CD14-positive monocyte (primary cell): ENCODE results near the gene VARS2. TPM values are rescaled to one million over a fixed set of nuclear protein-coding genes. Genes with fewer than 3 reads are reported as not detected.
A peak's percentile ranks its signal among the peaks of the same experiment; 100 is the strongest.
"Not testable (repeated sequence)": the region's sequence is repeated elsewhere in the genome, so short reads cannot be mapped to it uniquely, and the experiment has no call there.

Experiments used
- DNase-seq, 3 donors: peaks; one replicate each; pipeline ENCODE4 v3.0.0-alpha.2; 2011 to 2022
- H2AFZ ChIP-seq: 2 replicates; pipeline ENCODE4 v1.6.0; 2012; ENCODE audit warnings: mild to moderate bottlenecking, low read depth, low read length, inconsistent platforms; ENCODE audit not compliant: insufficient read depth, poor library complexity, severe bottlenecking
- H3K27ac ChIP-seq, 2 donors: 1 replicate in 1 of 2; 2 replicates in 1 of 2; pipeline ENCODE4 v1.5.1; 2012 to 2013; ENCODE audit warnings: low read length in 2 of 2, control low read depth in 1 of 2, inconsistent platforms in 1 of 2, low read depth in 1 of 2, mild to moderate bottlenecking in 1 of 2
- H3K27me3 ChIP-seq, 2 donors: one replicate each; pipeline versions ENCODE4 v1.6.0 to v1.6.1; 2011 to 2013; ENCODE audit warnings: low read length in 2 of 2; ENCODE audit not compliant: control insufficient read depth in 2 of 2, insufficient read depth in 2 of 2
- H3K36me3 ChIP-seq, 2 donors: replicated peaks in 1 of 2; 1 replicate in 1 of 2; 2 replicates in 1 of 2; pipeline versions ENCODE4 v1.5.1 to v1.6.1; 2012 to 2013; ENCODE audit warnings: low read length in 2 of 2, control low read depth in 1 of 2, inconsistent platforms in 1 of 2, mild to moderate bottlenecking in 1 of 2; ENCODE audit not compliant: insufficient read depth in 2 of 2, control insufficient read depth in 1 of 2
- H3K4me1 ChIP-seq, 2 donors: 1 replicate in 1 of 2; 2 replicates in 1 of 2; pipeline versions ENCODE4 v1.5.1 to v1.6.1; 2012 to 2013; ENCODE audit warnings: low read length in 2 of 2, control low read depth in 1 of 2, inconsistent platforms in 1 of 2, mild to moderate bottlenecking in 1 of 2, moderate library complexity in 1 of 2; ENCODE audit not compliant: insufficient read depth in 2 of 2, control insufficient read depth in 1 of 2
- H3K4me2 ChIP-seq: replicated peaks from 2 replicates; pipeline ENCODE3; 2012; ENCODE audit warnings: low read length, moderate library complexity, mild to moderate bottlenecking; ENCODE audit not compliant: poor library complexity, severe bottlenecking; ENCODE audit errors: extremely low read depth
- H3K4me3 ChIP-seq, 3 experiments: fragments of 200-600 bp in 1 of 3; sonication (generic) in 1 of 3; replicated peaks in 1 of 3; 1 replicate in 2 of 3; 2 replicates in 1 of 3; pipeline ENCODE4 v1.5.1; 2011 to 2013; ENCODE audit warnings: low read length in 3 of 3, mild to moderate bottlenecking in 3 of 3, control low read depth in 2 of 3, low read depth in 2 of 3, inconsistent platforms in 1 of 3, moderate library complexity in 1 of 3
- H3K79me2 ChIP-seq: 2 replicates; pipeline ENCODE4 v1.6.0; 2012; ENCODE audit warnings: mild to moderate bottlenecking, control low read depth, inconsistent platforms, low read length, moderate library complexity; ENCODE audit not compliant: insufficient read depth
- H3K9ac ChIP-seq: 2 replicates; pipeline ENCODE4 v1.6.0; 2017; ENCODE audit warnings: low read length, mild to moderate bottlenecking; ENCODE audit not compliant: insufficient read depth, poor library complexity, severe bottlenecking
- H3K9me3 ChIP-seq, 2 donors: replicated peaks in 1 of 2; 1 replicate in 1 of 2; 2 replicates in 1 of 2; pipeline versions ENCODE4 v1.5.1 to v1.6.1; 2012 to 2013; ENCODE audit warnings: low read length in 2 of 2, control low read depth in 1 of 2; ENCODE audit not compliant: control insufficient read depth in 1 of 2, insufficient read depth in 1 of 2
- H4K20me1 ChIP-seq: 2 replicates; pipeline ENCODE4 v1.6.0; 2012; ENCODE audit warnings: mild to moderate bottlenecking, low read length, control low read depth, moderate library complexity; ENCODE audit not compliant: insufficient read depth
- H3K27ac Mint-ChIP-seq, 7 donors: one replicate each; pipeline ENCODE4 v1.8.0; 2020; ENCODE audit warnings: mild to moderate bottlenecking in 7 of 7, mixed read lengths in 7 of 7, moderate library complexity in 6 of 7, inconsistent platforms in 2 of 7
- H3K27me3 Mint-ChIP-seq, 3 donors: one replicate each; pipeline ENCODE4 v1.8.0; 2021 to 2022; ENCODE audit warnings: low read depth in 3 of 3, mild to moderate bottlenecking in 3 of 3, mixed read lengths in 3 of 3, moderate library complexity in 3 of 3, inconsistent platforms in 1 of 3
- H3K36me3 Mint-ChIP-seq, 2 donors: one replicate each; pipeline ENCODE4 v1.8.0; 2020; ENCODE audit warnings: mixed read lengths in 2 of 2, inconsistent platforms in 1 of 2, mild to moderate bottlenecking in 1 of 2
- H3K4me1 Mint-ChIP-seq: one replicate; pipeline ENCODE4 v1.8.0; 2020; ENCODE audit warnings: mild to moderate bottlenecking, mixed read lengths
- H3K4me3 Mint-ChIP-seq, 2 donors: one replicate each; pipeline ENCODE4 v1.8.0; 2020; ENCODE audit warnings: mild to moderate bottlenecking in 2 of 2, mixed read lengths in 2 of 2, moderate library complexity in 1 of 2
- H3K9me3 Mint-ChIP-seq, 7 donors: one replicate each; pipeline ENCODE4 v1.8.0; 2020 to 2022; ENCODE audit warnings: mixed read lengths in 7 of 7, mild to moderate bottlenecking in 6 of 7, moderate library complexity in 6 of 7, inconsistent platforms in 2 of 7
- WGBS: methylation state at CpG from one replicate; pipeline ENCODE4 v1.1.5; 2013; ENCODE audit warnings: missing lambda C conversion rate; ENCODE audit not compliant: insufficient coverage; 5-methylcytosine and 5-hydroxymethylcytosine counted together
- intact Hi-C, 2 donors: fragments of 100-400 bp; cut with micrococcal nuclease; formaldehyde crosslinking; loops; one replicate each; pipeline versions ENCODE4 v1.15.0 to v1.15.1; 2023
- polyA plus RNA-seq, 3 donors: library from polyadenylated mRNA; depleted of rRNA in 1 of 3; unstranded in 2 of 3; stranded (reverse) in 1 of 3; fragments of 300-500 nt in 2 of 3; fragments of >200 nt in 1 of 3; fragmentation: Illumina TruSeq in 2 of 3; gene quantifications; 1 replicate in 2 of 3; 2 replicates in 1 of 3; pipeline ENCODE4 v1.2.3, GENCODE V29; 2012 to 2021
- TF ChIP-seq, protein P1 (sequence below): fragments of 200-600 bp; IDR thresholded peaks from one replicate; pipeline ENCODE4 v1.8.0; 2022; ENCODE audit warnings: antibody characterized with exemption, mild to moderate bottlenecking

Gene VARS2
- polyA plus RNA-seq, 3 donors: 7.6 to 15.5 (median 8.1) TPM

DNA sequence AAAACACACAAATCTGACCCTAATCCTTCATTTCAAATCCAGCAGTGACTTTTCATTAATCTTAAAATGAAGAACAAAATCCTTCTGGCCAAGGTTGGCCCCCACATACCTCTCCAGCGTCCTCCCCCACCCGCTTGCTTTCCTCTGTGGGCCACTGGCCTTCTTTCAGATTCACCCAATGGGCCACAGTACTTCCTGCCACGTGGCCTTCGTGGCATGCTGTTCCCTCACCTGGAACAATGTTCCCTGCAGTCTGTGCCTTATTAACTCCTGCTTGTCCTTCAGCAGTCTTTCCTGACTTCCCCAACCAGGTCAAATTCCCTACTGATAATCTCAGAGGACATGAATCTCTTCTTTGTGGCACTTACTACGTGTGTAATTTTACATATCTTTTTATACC is 11.3 kb upstream of the VARS2 start:
- WGBS: 49% methylated on average over 4 of the region's 5 CpGs
- H3K27me3 Mint-ChIP-seq: peaks cover 0 to 5% (median 2%) of the 10 kb centered on the region in 3 donors
- peaks cover 0 to 2% of the 10 kb centered on the region in 2 donors for H3K36me3 Mint-ChIP-seq
- H3K36me3 ChIP-seq: no peaks in the 10 kb centered on the region
- H3K9ac ChIP-seq: no peak overlapping the region
- H4K20me1 ChIP-seq: no peaks in the 10 kb centered on the region
- no peak for DNase-seq
- no peak overlapping the region for H2AFZ ChIP-seq
- intact Hi-C loops: no loop called here
- TF ChIP-seq, protein P1, sequence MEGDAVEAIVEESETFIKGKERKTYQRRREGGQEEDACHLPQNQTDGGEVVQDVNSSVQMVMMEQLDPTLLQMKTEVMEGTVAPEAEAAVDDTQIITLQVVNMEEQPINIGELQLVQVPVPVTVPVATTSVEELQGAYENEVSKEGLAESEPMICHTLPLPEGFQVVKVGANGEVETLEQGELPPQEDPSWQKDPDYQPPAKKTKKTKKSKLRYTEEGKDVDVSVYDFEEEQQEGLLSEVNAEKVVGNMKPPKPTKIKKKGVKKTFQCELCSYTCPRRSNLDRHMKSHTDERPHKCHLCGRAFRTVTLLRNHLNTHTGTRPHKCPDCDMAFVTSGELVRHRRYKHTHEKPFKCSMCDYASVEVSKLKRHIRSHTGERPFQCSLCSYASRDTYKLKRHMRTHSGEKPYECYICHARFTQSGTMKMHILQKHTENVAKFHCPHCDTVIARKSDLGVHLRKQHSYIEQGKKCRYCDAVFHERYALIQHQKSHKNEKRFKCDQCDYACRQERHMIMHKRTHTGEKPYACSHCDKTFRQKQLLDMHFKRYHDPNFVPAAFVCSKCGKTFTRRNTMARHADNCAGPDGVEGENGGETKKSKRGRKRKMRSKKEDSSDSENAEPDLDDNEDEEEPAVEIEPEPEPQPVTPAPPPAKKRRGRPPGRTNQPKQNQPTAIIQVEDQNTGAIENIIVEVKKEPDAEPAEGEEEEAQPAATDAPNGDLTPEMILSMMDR: no peak
- H3K4me1 ChIP-seq: peaks cover 5% of the 10 kb centered on the region in 2 donors
- H3K9me3 ChIP-seq: no peaks in the 10 kb centered on the region
- no peak overlapping the region for H3K4me3 ChIP-seq
- H3K4me2 ChIP-seq: no peak overlapping the region
- peak overlapping the region in 1 of 7 donors; percentile 4 for H3K27ac Mint-ChIP-seq
- no peaks in the 10 kb centered on the region for H3K27me3 ChIP-seq
- H3K27ac ChIP-seq: no peak overlapping the region
- no peaks in the 10 kb centered on the region for H3K9me3 Mint-ChIP-seq
- H3K4me3 Mint-ChIP-seq: no peak overlapping the region
- H3K4me1 Mint-ChIP-seq: peaks cover 5% of the 10 kb centered on the region
- H3K79me2 ChIP-seq: no peaks in the 10 kb centered on the region

DNA sequence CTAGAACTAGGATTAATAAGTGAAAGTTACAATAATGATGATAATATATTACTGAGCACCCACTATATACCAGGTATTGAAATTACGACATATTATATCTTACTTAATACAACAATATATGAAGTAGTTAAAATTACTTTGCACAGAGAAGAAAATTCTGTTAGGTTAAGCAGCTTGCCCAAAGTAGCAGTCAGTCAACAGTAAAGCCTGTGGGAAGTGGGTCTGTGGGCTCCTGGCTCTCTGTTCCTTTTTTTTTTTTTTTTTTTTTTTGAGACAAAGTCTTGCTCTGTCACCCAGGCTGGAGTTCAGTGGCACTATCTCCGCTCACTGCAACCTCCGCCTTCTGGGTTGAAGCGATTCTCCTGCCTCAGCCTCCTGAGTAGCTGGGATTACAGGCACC is 10.8 kb upstream of the VARS2 start:
- H3K4me3 Mint-ChIP-seq: no peak overlapping the region
- H3K27me3 Mint-ChIP-seq: peaks cover 0 to 3% (median 2%) of the 10 kb centered on the region in 3 donors
- peaks cover 0 to 2% of the 10 kb centered on the region in 2 donors for H3K36me3 Mint-ChIP-seq
- Histone ChIP-seq H2AFZ (no peak overlapping the region), H3K4me3 (no peak overlapping the region), H3K79me2 (peaks cover 2% of the 10 kb centered on the region), H3K27me3 (no peaks in the 10 kb centered on the region), H3K27ac (no peak overlapping the region), H3K9me3 (no peaks in the 10 kb centered on the region), H3K4me2 (no peak overlapping the region), H3K36me3 (no peaks in the 10 kb centered on the region), H3K4me1 (peaks cover 6 to 7% of the 10 kb centered on the region in 2 donors), H4K20me1 (no peaks in the 10 kb centered on the region), H3K9ac (no peak overlapping the region)
- no peaks in the 10 kb centered on the region for H3K9me3 Mint-ChIP-seq
- TF ChIP-seq, protein P1: no peak
- no peak overlapping the region for H3K27ac Mint-ChIP-seq
- WGBS: no CpG with 5 or more reads among the region's 4 CpGs
- DNase-seq: no peak
- intact Hi-C loops: no loop called here
- H3K4me1 Mint-ChIP-seq: peaks cover 8% of the 10 kb centered on the region

DNA sequence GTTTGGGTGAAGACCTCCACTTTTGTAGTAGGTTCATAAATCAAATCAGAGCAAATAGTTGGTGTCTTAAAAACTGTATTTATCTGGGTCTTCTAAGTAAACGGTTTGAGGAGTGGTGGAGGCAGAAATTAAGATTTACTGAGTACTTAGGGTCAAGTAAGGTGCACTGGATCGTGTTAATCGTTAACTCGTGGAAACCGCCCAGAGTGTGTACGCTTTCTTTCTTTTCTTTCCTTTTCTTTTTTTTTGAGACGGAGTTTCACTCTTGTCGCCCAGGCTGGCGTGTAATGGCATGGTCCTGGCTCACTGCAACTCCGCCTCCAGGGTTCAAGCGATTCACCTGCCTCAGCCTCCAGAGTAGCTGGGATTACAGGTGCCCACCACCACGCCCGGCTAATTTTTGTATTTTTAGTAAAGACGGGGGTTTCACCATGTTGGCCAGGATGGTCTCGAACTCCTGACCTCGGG is 6.7 kb upstream of the VARS2 start:
- not testable (repeated sequence) for H3K9ac ChIP-seq

More for the DNA sequence above, 6.7 kb upstream of the VARS2 start:
- peaks cover 17% of the 10 kb centered on the region for H3K4me1 Mint-ChIP-seq
- H4K20me1 ChIP-seq, H3K9me3 ChIP-seq, DNase-seq, H3K27me3 ChIP-seq, H3K27me3 Mint-ChIP-seq, H3K9me3 Mint-ChIP-seq, H3K27ac ChIP-seq, intact Hi-C loops: not testable (repeated sequence)
- Histone ChIP-seq H3K36me3 (peaks cover 18 to 28% of the 10 kb centered on the region in 2 donors), H3K4me2 (peak overlapping the region; percentile 90), H3K4me3 (peak overlapping the region; percentile 68 to 100 (median 79)), H3K4me1 (peaks cover 12 to 14% of the 10 kb centered on the region in 2 donors), H3K79me2 (peaks cover 14% of the 10 kb centered on the region), H2AFZ (peak overlapping the region; percentile 93)
- H3K36me3 Mint-ChIP-seq: peaks cover 17 to 24% of the 10 kb centered on the region in 2 donors
- H3K4me3 Mint-ChIP-seq: peak overlapping the region; percentile 99
- WGBS: 67% methylated on average over 15 of the region's 16 CpGs
- H3K27ac Mint-ChIP-seq: peak overlapping the region in 1 of 7 donors; percentile 25
